Measurements from ENCODE around the gene KIF9. TPM values are rescaled to one million over a fixed set of nuclear protein-coding genes. Genes with fewer than 3 reads are reported as not detected.
"Not testable (repeated sequence)": the region's sequence is repeated elsewhere in the genome, so short reads cannot be mapped to it uniquely, and the experiment has no call there.

The KIF9 gene
- total RNA-seq, 1 experiment from 2014 or later = 7.1 TPM

DNA sequence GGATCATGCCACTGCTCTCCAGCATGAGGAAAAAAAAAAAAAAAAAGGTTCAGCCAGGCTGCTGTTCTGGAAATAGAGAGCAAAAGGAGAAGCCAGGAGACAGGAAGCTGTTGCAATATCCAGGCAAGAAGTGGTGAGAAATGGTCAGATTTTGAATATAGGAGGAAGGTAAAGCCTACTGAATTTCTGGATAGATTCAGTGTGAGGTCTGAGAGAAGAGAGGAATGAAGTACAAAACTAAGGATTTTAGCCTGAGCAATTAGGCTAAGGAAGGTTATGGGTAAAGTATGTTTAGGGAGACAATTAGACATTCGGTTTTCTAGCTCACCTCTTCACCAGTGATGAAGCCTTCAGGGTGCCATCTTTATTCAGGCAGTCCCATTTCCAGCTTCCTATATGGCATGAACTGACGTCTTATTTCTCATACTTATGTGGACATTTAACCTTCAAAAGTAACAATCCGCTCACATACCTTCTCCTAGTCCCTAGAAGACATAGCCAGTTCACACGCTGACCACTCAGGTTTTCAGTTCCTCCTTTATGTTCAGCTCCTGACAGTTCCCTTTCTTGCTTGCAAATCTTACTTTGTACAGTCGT is 57.2 kb downstream of the KIF9 start:
- in situ Hi-C loops (cut with HindIII; ENCODE audit: low pct_unique_long_range_greater_than_20kb, low sequenced_read_pairs) = no loop called here

DNA sequence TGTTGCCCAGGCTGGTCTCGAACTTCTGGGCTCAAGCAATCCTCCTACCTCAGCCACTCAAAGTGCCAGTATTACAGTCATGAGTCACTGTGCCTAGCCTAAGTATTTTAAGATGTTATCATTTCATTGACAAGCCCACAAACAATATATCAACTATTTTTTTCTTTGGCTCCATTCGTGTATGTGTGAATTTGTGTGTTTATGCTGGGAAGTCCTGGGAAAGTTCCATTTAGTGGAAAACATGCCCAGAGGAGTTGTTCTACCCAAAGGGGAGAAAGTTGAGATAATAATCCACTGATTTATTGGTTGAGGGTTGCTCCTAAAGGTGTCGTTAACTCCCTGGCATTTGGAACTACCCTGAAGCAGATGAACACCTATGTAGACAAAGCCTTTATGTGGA is 58.8 kb downstream of the KIF9 start:
- in situ Hi-C loops (cut with HindIII; ENCODE audit: low pct_unique_long_range_greater_than_20kb, low sequenced_read_pairs) = no loop called here

More for the DNA sequence above, 57.2 kb downstream of the KIF9 start:
- DNase-seq (ENCODE audit: low read depth) = no peak

DNA sequence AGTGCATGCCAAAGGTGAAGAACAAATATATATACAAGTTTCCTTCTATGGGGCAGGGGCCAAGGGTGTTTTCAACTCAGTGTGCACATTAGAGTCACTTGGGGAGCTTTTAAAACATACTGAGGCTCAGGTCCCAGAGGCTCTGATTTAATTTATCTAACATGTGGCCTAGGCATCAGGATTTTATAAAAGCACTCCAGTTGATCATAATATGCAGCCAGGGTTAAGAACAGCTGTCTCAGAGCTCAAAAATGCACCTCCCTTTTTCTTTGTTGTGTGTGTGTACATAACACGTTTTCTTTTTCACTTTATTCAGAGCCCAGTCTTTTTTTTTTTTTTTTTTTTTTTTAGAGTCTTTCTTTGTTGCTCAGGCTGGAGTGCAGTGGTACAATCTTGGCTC is 60.8 kb downstream of the KIF9 start:
- no peak for DNase-seq (ENCODE audit: low read depth)
- in situ Hi-C loops (cut with HindIII; ENCODE audit: low pct_unique_long_range_greater_than_20kb, low sequenced_read_pairs) = no loop called here

More for the DNA sequence above, 58.8 kb downstream of the KIF9 start:
- DNase-seq (ENCODE audit: low read depth) = peak; percentile 37

DNA sequence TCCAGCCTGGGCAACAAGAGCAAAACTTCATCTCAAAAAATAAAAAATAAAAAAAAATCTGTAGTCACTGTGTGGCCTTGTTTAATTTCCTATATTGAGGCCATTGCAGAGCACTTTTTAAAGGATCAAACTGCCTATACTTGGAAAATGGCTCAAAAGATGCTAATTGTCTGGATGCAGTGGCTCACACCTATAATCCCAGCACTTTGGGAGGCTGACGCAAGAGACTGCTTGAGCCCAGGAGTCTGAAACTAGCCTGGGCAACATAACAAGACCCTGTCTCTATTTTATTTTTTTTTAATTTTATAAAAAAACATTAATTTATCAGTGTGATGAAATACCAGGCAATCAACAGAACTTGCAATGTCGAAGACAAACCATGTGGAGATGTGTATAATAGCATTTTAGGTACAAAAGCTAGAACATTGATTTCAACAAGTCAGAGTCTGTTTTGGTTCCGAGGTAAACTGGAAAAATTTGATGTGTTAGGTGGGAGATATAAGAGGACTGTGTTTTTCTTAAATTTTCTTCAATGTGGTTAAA is 71.7 kb downstream of the KIF9 start:
- in situ Hi-C loops (cut with HindIII; ENCODE audit: low pct_unique_long_range_greater_than_20kb, low sequenced_read_pairs) = no loop called here

DNA sequence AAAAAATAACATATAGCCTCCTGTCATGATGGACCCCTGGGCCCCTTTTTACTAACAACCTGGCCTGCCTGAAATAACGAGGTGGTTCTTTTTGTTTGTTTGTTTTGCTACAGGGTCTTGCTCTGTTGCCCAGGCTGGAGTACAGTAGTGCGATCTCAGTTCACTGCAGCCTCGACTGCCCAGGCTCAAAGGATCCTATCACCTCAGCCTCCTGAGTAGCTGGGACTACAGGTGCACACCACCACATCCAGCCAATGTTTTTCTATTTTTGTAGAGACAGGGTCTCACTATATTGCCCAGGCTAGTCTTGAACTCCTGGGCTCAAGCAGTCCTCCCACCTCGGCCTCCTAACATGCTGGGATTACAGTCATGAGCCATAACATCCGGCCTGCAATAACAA is 76.6 kb downstream of the KIF9 start:
- in situ Hi-C loops (cut with HindIII; ENCODE audit: low pct_unique_long_range_greater_than_20kb, low sequenced_read_pairs) = not testable (repeated sequence)

More for the DNA sequence above, 71.7 kb downstream of the KIF9 start:
- no peak for DNase-seq (ENCODE audit: low read depth)

DNA sequence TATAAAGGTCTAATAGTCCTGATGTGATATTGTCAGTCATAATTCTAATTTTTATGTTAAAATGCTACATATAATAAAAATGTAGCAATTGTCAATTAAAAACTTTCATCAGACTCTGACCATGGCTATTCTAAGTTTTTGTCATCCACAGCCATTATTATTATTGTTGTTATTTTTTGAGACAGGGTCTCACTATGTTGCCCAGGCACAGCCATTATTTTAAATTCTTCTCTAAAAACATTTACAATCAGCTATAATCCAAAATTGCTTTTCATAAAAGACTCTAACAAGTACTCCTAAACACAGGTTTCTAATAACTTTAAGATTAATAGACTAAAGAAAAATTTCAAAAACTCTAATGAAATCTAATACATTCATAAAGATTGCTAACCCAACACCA is 77.7 kb downstream of the KIF9 start:
- DNase-seq (ENCODE audit: low read depth) = no peak
- in situ Hi-C loops (cut with HindIII; ENCODE audit: low pct_unique_long_range_greater_than_20kb, low sequenced_read_pairs) = no loop called here

More for the DNA sequence above, 76.6 kb downstream of the KIF9 start:
- not testable (repeated sequence) for DNase-seq (ENCODE audit: low read depth)

DNA sequence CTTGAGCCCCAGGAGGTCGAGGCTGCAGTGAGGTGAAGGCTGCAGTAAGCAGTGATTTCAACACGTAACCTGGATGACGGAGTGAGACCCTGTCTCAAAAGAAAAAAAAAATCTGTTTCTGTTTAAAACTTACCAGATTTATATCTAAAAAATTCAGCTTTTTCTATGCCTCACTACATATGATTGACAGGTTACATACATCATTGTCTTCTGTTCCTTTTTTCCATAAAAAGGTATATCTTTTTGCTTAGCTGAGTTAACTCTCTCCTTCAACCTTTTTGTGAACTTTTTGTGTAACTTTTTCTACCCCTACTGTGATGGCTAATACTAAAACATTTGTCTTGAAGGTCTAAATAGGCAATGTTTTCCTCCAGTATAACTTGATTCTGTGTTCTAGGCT is 80.1 kb downstream of the KIF9 start:
- in situ Hi-C loops (cut with HindIII; ENCODE audit: low pct_unique_long_range_greater_than_20kb, low sequenced_read_pairs) = no loop called here
- DNase-seq (ENCODE audit: low read depth) = no peak

DNA sequence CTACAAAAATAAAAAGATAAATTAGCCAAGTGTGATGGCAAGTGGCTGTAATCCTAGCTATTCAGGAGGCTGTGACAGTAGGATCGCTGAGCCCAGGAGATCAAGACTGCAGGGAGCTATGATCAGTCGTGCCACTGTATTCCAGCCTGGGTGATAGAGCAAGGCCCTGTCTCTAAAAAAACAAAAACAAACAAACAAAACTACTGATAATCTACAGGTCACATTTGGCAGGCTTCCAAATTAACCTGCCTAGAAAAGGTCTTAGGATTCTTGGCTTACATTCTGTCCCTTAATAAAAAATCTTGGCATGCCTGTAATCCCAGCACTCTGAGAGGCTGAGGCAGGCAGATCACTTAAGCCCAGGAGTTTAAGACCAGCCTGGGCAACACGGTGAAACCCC is 85.3 kb downstream of the KIF9 start:
- in situ Hi-C loops (cut with HindIII; ENCODE audit: low pct_unique_long_range_greater_than_20kb, low sequenced_read_pairs) = no loop called here
- no peak for DNase-seq (ENCODE audit: low read depth)

DNA sequence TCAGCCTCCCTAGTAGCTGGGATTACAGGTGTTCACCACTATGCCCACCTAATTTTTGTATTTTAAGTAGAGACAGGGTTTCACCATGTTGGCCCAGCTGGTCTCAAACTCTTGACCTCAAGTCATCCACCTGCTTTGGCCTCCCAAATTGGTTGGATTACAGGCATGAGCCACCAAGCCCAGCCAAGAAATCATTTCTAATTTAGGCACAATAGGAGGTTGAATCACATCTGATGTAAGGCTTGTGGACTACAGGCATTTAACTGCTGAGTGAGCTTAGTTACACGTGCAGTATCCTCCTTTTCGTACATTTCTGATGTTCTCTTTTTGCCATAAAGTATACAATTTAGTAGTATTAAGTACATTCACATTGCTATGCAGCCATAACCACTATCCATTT is 87.6 kb downstream of the KIF9 start:
- in situ Hi-C loops (cut with HindIII; ENCODE audit: low pct_unique_long_range_greater_than_20kb, low sequenced_read_pairs) = no loop called here
- no peak for DNase-seq (ENCODE audit: low read depth)

DNA sequence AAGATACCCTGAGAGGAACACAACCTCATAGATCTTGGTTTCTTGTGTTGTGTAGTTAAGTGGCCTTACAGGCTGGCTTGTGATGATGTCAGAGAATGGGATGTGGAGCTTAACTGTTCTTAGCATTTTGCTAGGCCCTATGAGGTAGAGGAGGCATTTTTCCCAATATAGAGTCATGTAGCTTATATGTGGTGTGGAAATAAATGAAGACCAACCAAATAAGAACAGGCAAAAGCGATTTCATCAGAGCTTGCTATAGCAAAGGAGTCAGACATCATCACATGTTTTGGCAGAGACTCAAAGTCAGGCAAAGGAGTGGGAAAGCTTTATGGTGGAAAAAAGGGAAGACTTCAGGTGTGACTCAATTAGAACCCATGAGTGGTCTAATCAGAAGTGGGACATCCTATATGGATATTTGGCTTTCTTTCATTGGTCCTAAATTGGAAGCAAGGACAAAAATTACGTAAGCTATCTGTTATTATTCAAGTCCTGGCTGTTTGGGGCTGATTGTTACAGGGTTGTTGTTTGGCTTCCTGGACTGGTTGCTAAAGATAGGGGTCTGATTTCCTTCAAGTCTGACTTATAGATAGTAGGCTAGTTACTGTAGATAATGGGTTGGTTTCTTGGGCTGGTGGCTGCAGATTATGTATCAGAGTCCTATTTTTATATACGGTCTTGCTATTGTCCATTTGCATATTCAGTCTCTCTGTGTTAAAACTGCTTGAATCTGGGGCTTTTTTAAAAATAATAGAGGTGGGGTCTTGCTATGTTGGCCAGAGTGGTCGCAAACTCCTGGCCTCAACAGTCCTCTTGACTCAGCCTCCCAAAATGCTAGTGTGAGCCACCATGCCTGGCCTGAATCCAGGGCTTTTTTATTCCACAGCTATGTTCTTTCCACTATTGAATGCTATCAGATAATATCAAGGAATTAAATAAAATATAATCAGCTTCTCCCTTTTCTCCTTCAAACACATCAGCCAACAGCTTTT is 88.4 kb downstream of the KIF9 start:
- DNase-seq (ENCODE audit: low read depth) = no peak
- in situ Hi-C loops (cut with HindIII; ENCODE audit: low pct_unique_long_range_greater_than_20kb, low sequenced_read_pairs) = no loop called here

DNA sequence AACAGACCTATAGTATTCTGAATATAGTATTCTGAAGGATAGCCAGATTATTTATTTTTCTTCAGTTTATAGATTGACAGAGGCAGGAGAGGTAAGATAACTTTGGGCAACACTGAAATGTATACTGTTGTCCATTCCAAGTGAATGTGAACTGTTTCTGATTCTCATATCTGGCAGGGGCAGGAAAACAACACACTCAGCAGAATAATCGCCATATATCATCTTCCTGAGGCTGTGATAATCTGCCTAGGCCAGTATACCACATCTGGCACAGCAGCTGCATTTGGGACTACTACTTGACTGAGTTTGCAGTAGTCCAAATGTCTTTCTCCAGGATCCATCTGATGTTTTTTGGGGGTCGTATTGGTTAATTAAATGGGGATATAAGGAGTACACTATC is 96.3 kb downstream of the KIF9 start:
- in situ Hi-C loops (cut with HindIII; ENCODE audit: low pct_unique_long_range_greater_than_20kb, low sequenced_read_pairs) = no loop called here
- DNase-seq (ENCODE audit: low read depth) = no peak

DNA sequence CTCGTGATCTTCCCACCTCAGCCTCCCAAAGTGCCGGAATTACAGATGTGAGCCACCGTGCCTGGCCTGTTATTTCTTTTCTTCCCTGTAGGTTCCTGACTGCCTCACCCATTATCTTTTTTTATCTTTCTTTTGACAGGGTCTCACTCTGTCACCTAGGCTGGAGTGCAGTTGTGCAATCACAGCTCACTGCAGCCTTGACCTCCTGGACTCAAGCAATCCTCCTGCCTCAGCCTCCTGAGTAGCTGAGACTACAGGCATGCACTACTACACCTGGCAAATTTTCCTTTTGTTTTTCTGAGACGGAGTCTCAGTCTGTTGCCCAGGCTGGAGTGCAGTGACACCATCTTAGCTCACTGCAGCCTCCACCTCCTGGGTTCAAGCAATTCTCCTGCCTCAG is 100.9 kb downstream of the KIF9 start:
- DNase-seq (ENCODE audit: low read depth); in situ Hi-C loops (cut with HindIII; ENCODE audit: low pct_unique_long_range_greater_than_20kb, low sequenced_read_pairs): not testable (repeated sequence)

DNA sequence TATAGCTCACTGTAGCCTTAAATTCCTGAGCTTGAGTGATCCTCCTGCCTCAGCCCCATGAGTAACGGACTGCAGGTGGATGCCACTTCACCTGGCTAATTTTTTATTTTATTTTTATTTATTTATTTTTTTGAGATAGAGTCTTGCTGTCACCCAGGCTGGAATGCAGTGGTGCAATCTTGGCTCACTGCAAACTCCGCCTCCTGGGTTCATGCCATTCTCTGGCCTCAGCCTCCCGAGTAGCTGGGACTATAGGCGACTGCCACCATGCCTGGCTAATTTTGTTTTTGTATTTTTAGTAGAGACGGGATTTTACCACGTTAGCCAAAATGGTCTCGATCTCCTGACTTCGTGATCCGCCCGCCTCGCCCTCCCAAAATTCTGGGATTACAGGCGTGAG is 102.6 kb downstream of the KIF9 start:
- DNase-seq (ENCODE audit: low read depth); in situ Hi-C loops (cut with HindIII; ENCODE audit: low pct_unique_long_range_greater_than_20kb, low sequenced_read_pairs): not testable (repeated sequence)

Other genes starting within 250 kb of the KIF9 start
- gene SETD2, start 118.7 kb downstream of the KIF9 start, total RNA-seq (2014; rRNA removed; shearing (Covaris generic); ENCODE audit: low replicate concordance) = 10.9 and 15.7 TPM in 2 replicates
- 22.9 and 26.5 TPM in 2 replicates for gene KLHL18, start 145 bp upstream of the KIF9 start, total RNA-seq (2014; rRNA removed; shearing (Covaris generic); ENCODE audit: low replicate concordance)
- 4.0 and 14.1 TPM in 2 replicates for gene PTPN23, start 98.2 kb upstream of the KIF9 start, total RNA-seq (2014; rRNA removed; shearing (Covaris generic); ENCODE audit: low replicate concordance)
- gene SCAP, start 193.1 kb upstream of the KIF9 start, total RNA-seq (2014; rRNA removed; shearing (Covaris generic); ENCODE audit: low replicate concordance) = 47.7 and 49.5 TPM in 2 replicates
- gene ELP6, start 230.9 kb upstream of the KIF9 start, total RNA-seq (2014; rRNA removed; shearing (Covaris generic); ENCODE audit: low replicate concordance) = 30.9 and 41.6 TPM in 2 replicates

All from Caki2 (cell line).